T-cell (primary cell): ENCODE results near the gene ZNF555. TPM values are rescaled to one million over a fixed set of nuclear protein-coding genes. Genes with fewer than 3 reads are reported as not detected.

Source experiments
- ATAC-seq, 4 experiments: fragments of 200-7000 bp in 3 of 4; fragments of 150-1000 bp in 1 of 4; cut with Tn5 transposase; replicated peaks in 1 of 4; 1 replicate in 3 of 4; 2 replicates in 1 of 4; pipeline ENCODE4 v1.10.0; 2021; ENCODE audit warnings: moderate library complexity in 3 of 4, mild to moderate bottlenecking in 2 of 4, moderate number of reproducible peaks in 1 of 4
- CTCF ChIA-PET, 2 donors: fragments of 300-600 bp; sonication (Branson Sonifier 250); formaldehyde crosslinking; loops; one replicate each; lab custom pipeline; 2022; ENCODE audit warnings: antibody characterized with exemption in 2 of 2; lab: Charles Lee
- POLR2A ChIA-PET, 2 donors: fragments of 300-600 bp; sonication (Branson Sonifier 250); formaldehyde crosslinking; loops; one replicate each; lab custom pipeline; 2022; ENCODE audit warnings: antibody characterized with exemption in 2 of 2; lab: Charles Lee
- DNase-seq, 35 experiments: peaks; one replicate each; pipeline versions ENCODE4 v3.0.0 to v3.0.0-alpha.2; 2013 to 2023
- H3K27ac ChIP-seq: one replicate; pipeline ENCODE4 v1.5.1; 2013; ENCODE audit warnings: low read length
- H3K27me3 ChIP-seq, 2 experiments: replicated peaks in 1 of 2; 1 replicate in 1 of 2; 2 replicates in 1 of 2; pipeline versions ENCODE4 v1.6.1 to v1.7.0; 2013; ENCODE audit warnings: low read length in 1 of 2, mixed read lengths in 1 of 2; ENCODE audit not compliant: control insufficient read depth in 2 of 2, insufficient read depth in 2 of 2; ENCODE audit errors: extremely low read depth in 1 of 2
- H3K36me3 ChIP-seq, 2 donors: 1 replicate in 1 of 2; 2 replicates in 1 of 2; pipeline versions ENCODE4 v1.6.1 to v1.7.0; 2013; ENCODE audit warnings: low read length in 1 of 2; ENCODE audit not compliant: control insufficient read depth in 2 of 2, insufficient read depth in 1 of 2; ENCODE audit errors: extremely low read depth in 1 of 2
- H3K4me1 ChIP-seq, 2 experiments: 1 replicate in 1 of 2; 2 replicates in 1 of 2; pipeline versions ENCODE4 v1.6.1 to v1.7.0; 2013; ENCODE audit warnings: low read length in 2 of 2, mixed read lengths in 1 of 2; ENCODE audit not compliant: insufficient read depth in 2 of 2, control insufficient read depth in 1 of 2; ENCODE audit errors: extremely low read depth in 1 of 2
- H3K4me3 ChIP-seq, 2 donors: 1 replicate in 1 of 2; 2 replicates in 1 of 2; pipeline versions ENCODE4 v1.5.1 to v1.7.0; 2013; ENCODE audit warnings: mild to moderate bottlenecking in 2 of 2, low read length in 1 of 2, moderate library complexity in 1 of 2; ENCODE audit not compliant: control insufficient read depth in 1 of 2; ENCODE audit errors: extremely low read depth in 1 of 2
- H3K9me3 ChIP-seq: 2 replicates; pipeline ENCODE4 v1.7.0; 2013
- H3K27ac Mint-ChIP-seq, 2 donors: one replicate each; pipeline ENCODE4 v1.8.0; 2020 to 2021; ENCODE audit warnings: mild to moderate bottlenecking in 2 of 2, mixed read lengths in 2 of 2
- H3K27me3 Mint-ChIP-seq, 2 donors: one replicate each; pipeline ENCODE4 v1.8.0; 2021 to 2022; ENCODE audit warnings: mixed read lengths in 2 of 2
- H3K36me3 Mint-ChIP-seq: one replicate; pipeline ENCODE4 v1.8.0; 2021; ENCODE audit warnings: mixed read lengths
- H3K4me1 Mint-ChIP-seq, 3 donors: one replicate each; pipeline ENCODE4 v1.8.0; 2020 to 2022; ENCODE audit warnings: mixed read lengths in 3 of 3, mild to moderate bottlenecking in 1 of 3
- H3K4me3 Mint-ChIP-seq, 3 donors: one replicate each; pipeline ENCODE4 v1.8.0; 2020 to 2022; ENCODE audit warnings: mild to moderate bottlenecking in 3 of 3, mixed read lengths in 3 of 3, moderate library complexity in 3 of 3
- H3K9me3 Mint-ChIP-seq, 3 donors: one replicate each; pipeline ENCODE4 v1.8.0; 2020 to 2022; ENCODE audit warnings: mixed read lengths in 3 of 3
- WGBS: methylation state at CpG from one replicate; pipeline ENCODE4 v1.1.5; 2013; ENCODE audit warnings: missing lambda C conversion rate; ENCODE audit not compliant: insufficient coverage; 5-methylcytosine and 5-hydroxymethylcytosine counted together
- total RNA-seq, 35 experiments: library from RNA in 6 of 35; stranded (reverse) in 6 of 35; fragments of 120-200 nt in 1 of 35; gene quantifications; one replicate each; pipeline versions ENCODE4 v1.2.1 to v1.2.4 and lab custom pipeline; 2013 to 2026

Gene ZNF555
- total RNA-seq, 5 donors from 2014 or later (not counting 1 experiment from before 2014, with no cell fraction given): 3.7 to 10.9 (median 6.7) TPM

GRCh38 chr19:2852598-2852997 is 11.3 kb downstream of the ZNF555 start:
- peaks cover 17 to 21% of the 10 kb centered on the region in 2 experiments for H3K4me1 ChIP-seq
- H3K9me3 Mint-ChIP-seq: peaks cover 7 to 34% (median 30%) of the 10 kb centered on the region in 3 donors
- H3K27me3 ChIP-seq: no peaks in the 10 kb centered on the region
- no peak overlapping the region for H3K4me3 Mint-ChIP-seq
- peaks cover 2 to 33% of the 10 kb centered on the region in 2 donors for H3K36me3 ChIP-seq
- ChIA-PET POLR2A (no interaction called here), CTCF (no interaction called here)
- DNase-seq: no peak
- peaks cover 25 to 37% (median 33%) of the 10 kb centered on the region in 3 donors for H3K4me1 Mint-ChIP-seq
- H3K36me3 Mint-ChIP-seq: peaks cover 53% of the 10 kb centered on the region
- H3K4me3 ChIP-seq: no peak overlapping the region
- no peaks in the 10 kb centered on the region for H3K27me3 Mint-ChIP-seq
- no CpG with 5 or more reads among the region's 10 CpGs for WGBS
- no peak overlapping the region for H3K27ac ChIP-seq
- peaks cover 16% of the 10 kb centered on the region for H3K9me3 ChIP-seq
- no peak for ATAC-seq
- H3K27ac Mint-ChIP-seq: no peak overlapping the region

GRCh38 chr19:2853015-2853606 is 11.8 kb downstream of the ZNF555 start:
- Mint-ChIP-seq H3K4me3 (no peak overlapping the region), H3K27me3 (no peaks in the 10 kb centered on the region), H3K4me1 (peaks cover 28 to 40% (median 36%) of the 10 kb centered on the region in 3 donors), H3K9me3 (peaks cover 7 to 34% (median 30%) of the 10 kb centered on the region in 3 donors), H3K27ac (no peak overlapping the region), H3K36me3 (peaks cover 53% of the 10 kb centered on the region)
- 100% methylated on average over 5 of the region's 11 CpGs for WGBS
- POLR2A ChIA-PET: no interaction called here
- H3K9me3 ChIP-seq: peaks cover 16% of the 10 kb centered on the region
- no peak overlapping the region for H3K4me3 ChIP-seq
- no peak overlapping the region for H3K27ac ChIP-seq
- H3K4me1 ChIP-seq: peaks cover 23 to 25% of the 10 kb centered on the region in 2 experiments
- DNase-seq (no peak), ATAC-seq (no peak)
- peaks cover 2 to 33% of the 10 kb centered on the region in 2 donors for H3K36me3 ChIP-seq
- no peaks in the 10 kb centered on the region for H3K27me3 ChIP-seq
- CTCF ChIA-PET: no interaction called here

GRCh38 chr19:2854849-2855248 is 13.6 kb downstream of the ZNF555 start:
- DNase-seq (no peak), ATAC-seq (no peak)
- Mint-ChIP-seq H3K4me1 (peaks cover 31 to 41% (median 38%) of the 10 kb centered on the region in 3 donors), H3K27me3 (no peaks in the 10 kb centered on the region), H3K27ac (no peak overlapping the region), H3K9me3 (peaks cover 7 to 34% (median 29%) of the 10 kb centered on the region in 3 donors), H3K36me3 (peaks cover 50% of the 10 kb centered on the region), H3K4me3 (no peak overlapping the region)
- Histone ChIP-seq H3K4me3 (no peak overlapping the region), H3K27ac (no peak overlapping the region), H3K4me1 (peaks cover 30% of the 10 kb centered on the region in 2 experiments), H3K36me3 (peaks cover 2 to 33% of the 10 kb centered on the region in 2 donors), H3K9me3 (peaks cover 16% of the 10 kb centered on the region), H3K27me3 (no peaks in the 10 kb centered on the region)
- ChIA-PET CTCF (no interaction called here), POLR2A (no interaction called here)
- whole genome bisulfite sequencing: no CpG with 5 or more reads among the region's 3 CpGs

- Histone ChIP-seq H3K4me3 (no peak overlapping the region), H3K27ac (peak overlapping the region; percentile 56), H3K4me1 (peaks cover 25 to 30% of the 10 kb centered on the region in 2 experiments), H3K9me3 (peaks cover 16% of the 10 kb centered on the region), H3K27me3 (no peaks in the 10 kb centered on the region), H3K36me3 (peaks cover 2 to 23% of the 10 kb centered on the region in 2 donors)
- H3K27me3 Mint-ChIP-seq: no peaks in the 10 kb centered on the region
- CTCF ChIA-PET: interaction anchor here in 1 of 2 donors (1.0 kb wide), 1 partner anchor 15 kb away, joined by 5 read pairs; the partner anchor contains the start of gene ZNF555
- H3K27ac Mint-ChIP-seq: peak overlapping the region; percentile 68 to 82
- H3K9me3 Mint-ChIP-seq: peaks cover 0 to 27% (median 24%) of the 10 kb centered on the region in 3 donors
- ATAC-seq (peak in 3 of 4 experiments; percentile 81 to 94 (median 89)), DNase-seq (peak in 7 of 35 experiments; percentile 4 to 73 (median 13))
- peaks cover 22 to 29% (median 28%) of the 10 kb centered on the region in 3 donors for H3K4me1 Mint-ChIP-seq
- 0% methylated on average over 1 of the region's 5 CpGs for WGBS
- H3K4me3 Mint-ChIP-seq: peak overlapping the region in 1 of 3 donors; percentile 46
- peaks cover 34% of the 10 kb centered on the region for H3K36me3 Mint-ChIP-seq
- POLR2A ChIA-PET: no interaction called here
These were observed 15.3 kb downstream of the ZNF555 start for GRCh38 chr19:2856457-2857050.

- ATAC-seq: no peak
- no peaks in the 10 kb centered on the region for H3K27me3 Mint-ChIP-seq
- peak overlapping the region in 1 of 3 donors; percentile 30 for H3K4me3 Mint-ChIP-seq
- H3K27me3 ChIP-seq: no peaks in the 10 kb centered on the region
- H3K4me3 ChIP-seq: no peak overlapping the region
- H3K9me3 ChIP-seq: peaks cover 7% of the 10 kb centered on the region
- ChIA-PET CTCF (no interaction called here), POLR2A (no interaction called here)
- 86% methylated on average over 25 of the region's 27 CpGs for WGBS
- H3K4me1 Mint-ChIP-seq: peaks cover 22 to 29% (median 28%) of the 10 kb centered on the region in 3 donors
- H3K4me1 ChIP-seq: peaks cover 25 to 30% of the 10 kb centered on the region in 2 experiments
- H3K27ac Mint-ChIP-seq: no peak overlapping the region
- peaks cover 11% of the 10 kb centered on the region for H3K36me3 Mint-ChIP-seq
- H3K9me3 Mint-ChIP-seq: peaks cover 0 to 10% (median 9%) of the 10 kb centered on the region in 3 donors
- H3K27ac ChIP-seq: no peak overlapping the region
- H3K36me3 ChIP-seq: peaks cover 0 to under 1% of the 10 kb centered on the region in 2 donors
- DNase-seq: no peak
These were observed 17.6 kb downstream of the ZNF555 start for GRCh38 chr19:2858864-2859263.

- H3K4me1 Mint-ChIP-seq: peaks cover 0 to 5% (median 0%) of the 10 kb centered on the region in 3 donors
- no peak overlapping the region for H3K27ac Mint-ChIP-seq
- CTCF ChIA-PET: no interaction called here
- H3K36me3 ChIP-seq: no peaks in the 10 kb centered on the region
- no peaks in the 10 kb centered on the region for H3K9me3 Mint-ChIP-seq
- no peak overlapping the region for H3K4me3 Mint-ChIP-seq
- peaks cover 0 to 3% of the 10 kb centered on the region in 2 donors for H3K27me3 Mint-ChIP-seq
- no peaks in the 10 kb centered on the region for H3K36me3 Mint-ChIP-seq
- ATAC-seq (no peak), DNase-seq (no peak)
- H3K4me1 ChIP-seq: peaks cover 0 to 4% of the 10 kb centered on the region in 2 experiments
- POLR2A ChIA-PET: no interaction called here
- peaks cover 0 to 17% of the 10 kb centered on the region in 2 experiments for H3K27me3 ChIP-seq
- no peak overlapping the region for H3K4me3 ChIP-seq
- 88% methylated on average over 10 of the region's 10 CpGs for WGBS
- H3K9me3 ChIP-seq: no peaks in the 10 kb centered on the region
- no peak overlapping the region for H3K27ac ChIP-seq
These were observed 22.5 kb downstream of the ZNF555 start for GRCh38 chr19:2863816-2864215.
